Liver (tissue), 9 donors: ENCODE measurements around the gene SCAF11. TPM values are rescaled to one million over a fixed set of nuclear protein-coding genes. Genes with fewer than 3 reads are reported as not detected.
A peak's percentile ranks its signal among the peaks of the same experiment; 100 is the strongest.

Source experiments
- DNase-seq: peaks from one replicate; pipeline ENCODE4 v3.0.0-alpha.2; 2017; ENCODE audit warnings: low spot score
- H3K27ac ChIP-seq, 2 donors: one replicate each; pipeline ENCODE4 v1.7.0; 2013; ENCODE audit warnings: inconsistent platforms in 2 of 2, low read length in 2 of 2, control low read depth in 1 of 2, low read depth in 1 of 2, mild to moderate bottlenecking in 1 of 2
- H3K27me3 ChIP-seq, 4 donors: one replicate each; pipeline versions ENCODE4 v1.6.1 to v1.7.0; 2013; ENCODE audit warnings: low read length in 3 of 4, inconsistent platforms in 1 of 4, mild to moderate bottlenecking in 1 of 4, moderate library complexity in 1 of 4; ENCODE audit not compliant: control insufficient read depth in 4 of 4, insufficient read depth in 4 of 4
- H3K36me3 ChIP-seq, 4 donors: one replicate each; pipeline versions ENCODE4 v1.6.1 to v1.7.0; 2013; ENCODE audit warnings: low read length in 3 of 4, mild to moderate bottlenecking in 3 of 4, low read depth in 1 of 4, moderate library complexity in 1 of 4; ENCODE audit not compliant: control insufficient read depth in 4 of 4, insufficient read depth in 3 of 4
- H3K4me1 ChIP-seq, 4 donors: one replicate each; pipeline versions ENCODE4 v1.6.1 to v1.7.0; 2013; ENCODE audit warnings: low read length in 3 of 4, mild to moderate bottlenecking in 3 of 4, moderate library complexity in 1 of 4; ENCODE audit not compliant: control insufficient read depth in 4 of 4, insufficient read depth in 4 of 4
- H3K4me3 ChIP-seq, 3 donors: one replicate each; pipeline versions ENCODE4 v1.6.1 to v1.7.0; 2013; ENCODE audit warnings: low read length in 3 of 3, control low read depth in 1 of 3, low read depth in 1 of 3, mild to moderate bottlenecking in 1 of 3
- H3K9ac ChIP-seq, 2 donors: one replicate each; pipeline ENCODE4 v1.7.0; 2013; ENCODE audit warnings: low read length in 2 of 2, mild to moderate bottlenecking in 2 of 2, moderate library complexity in 2 of 2, control low read depth in 1 of 2, low read depth in 1 of 2
- H3K9me3 ChIP-seq, 4 donors: one replicate each; pipeline versions ENCODE4 v1.6.1 to v1.7.0; 2013; ENCODE audit warnings: low read length in 3 of 4; ENCODE audit not compliant: control insufficient read depth in 4 of 4
- ATF3 ChIP-seq: IDR thresholded peaks from 2 replicates; pipeline ENCODE4 v1.6.1; 2016; ENCODE audit warnings: antibody characterized with exemption
- CTCF ChIP-seq: fragments of 150-350 bp; IDR thresholded peaks from 2 replicates; pipeline ENCODE4 v1.5.1; 2017; ENCODE audit warnings: improper control_type of control experiment, low read depth, low read length; ENCODE audit not compliant: missing input control
- EGR1 ChIP-seq, 2 donors: IDR thresholded peaks; 2 replicates each; pipeline ENCODE4 v1.6.1; 2016 to 2018; ENCODE audit warnings: antibody characterized with exemption in 2 of 2, low read depth in 2 of 2
- FOXA1 ChIP-seq: IDR thresholded peaks from 2 replicates; pipeline ENCODE4 v1.6.1; 2016; ENCODE audit warnings: antibody characterized with exemption
- FOXA2 ChIP-seq: IDR thresholded peaks from 2 replicates; pipeline ENCODE4 v1.6.1; 2016; ENCODE audit warnings: antibody characterized with exemption
- GABPA ChIP-seq, 2 donors: IDR thresholded peaks in 1 of 2; conservative IDR thresholded peaks in 1 of 2; 2 replicates each; pipeline ENCODE4 v1.6.1; 2016; ENCODE audit warnings: antibody characterized with exemption in 2 of 2, mild to moderate bottlenecking in 1 of 2, moderate library complexity in 1 of 2
- HNF4A ChIP-seq, 2 donors: conservative IDR thresholded peaks; 2 replicates each; pipeline ENCODE4 v1.6.1; 2016; ENCODE audit warnings: antibody characterized with exemption in 2 of 2, mild to moderate bottlenecking in 2 of 2
- HNF4G ChIP-seq: IDR thresholded peaks from 2 replicates; pipeline ENCODE4 v1.6.1; 2016; ENCODE audit warnings: antibody characterized with exemption
- JUND ChIP-seq, 2 donors: IDR thresholded peaks; 2 replicates each; pipeline ENCODE4 v1.6.1; 2016; ENCODE audit warnings: antibody characterized with exemption in 2 of 2
- NR2F2 ChIP-seq: IDR thresholded peaks from 2 replicates; pipeline ENCODE4 v1.6.1; 2016; ENCODE audit warnings: antibody characterized with exemption
- RAD21 ChIP-seq, 2 donors: IDR thresholded peaks; 2 replicates each; pipeline ENCODE4 v1.6.1; 2016; ENCODE audit warnings: antibody characterized with exemption in 2 of 2, mild to moderate bottlenecking in 2 of 2
- REST ChIP-seq: IDR thresholded peaks from 2 replicates; pipeline ENCODE4 v1.6.1; 2016; ENCODE audit warnings: antibody characterized with exemption, mild to moderate bottlenecking
- RXRA ChIP-seq, 2 donors: IDR thresholded peaks; 2 replicates each; pipeline ENCODE4 v1.6.1; 2017 to 2018; ENCODE audit warnings: antibody characterized with exemption in 2 of 2, mild to moderate bottlenecking in 1 of 2
- SP1 ChIP-seq: IDR thresholded peaks from 2 replicates; pipeline ENCODE4 v1.6.1; 2018; ENCODE audit warnings: antibody characterized with exemption, mild to moderate bottlenecking
- TAF1 ChIP-seq: conservative IDR thresholded peaks from 2 replicates; pipeline ENCODE4 v1.6.1; 2016; ENCODE audit warnings: antibody characterized with exemption, mild to moderate bottlenecking
- YY1 ChIP-seq: IDR thresholded peaks from 2 replicates; pipeline ENCODE4 v1.6.1; 2016; ENCODE audit warnings: antibody characterized with exemption, mild to moderate bottlenecking
- WGBS: extraction: QIAGEN DNeasy Blood & Tissue Kit; methylation state at CpG from one replicate; pipeline ENCODE4 v1.1.7; 2013; 5-methylcytosine and 5-hydroxymethylcytosine counted together
- polyA plus RNA-seq, 2 donors: library from polyadenylated mRNA; stranded (reverse) in 1 of 2; unstranded in 1 of 2; fragments of 200-250 nt in 1 of 2; fragments of >200 nt in 1 of 2; fragmentation: Nextera tagmentation in 1 of 2; extraction: Ambion mirVana in 1 of 2; gene quantifications; one replicate each; pipeline versions ENCODE4 v1.2.1 to v1.2.3, GENCODE V29; 2013 to 2015
- total RNA-seq, 2 donors: library from RNA; depleted of rRNA; stranded (reverse); fragments of >200 nt; gene quantifications; one replicate each; pipeline ENCODE4 v1.2.3, GENCODE V29; 2014
- donor health status: healthy.
- donor health status: healthy.
- donor health status: healthy.
- donor health status: healthy.
- donor health status: healthy.

Gene SCAF11
- total and polyA plus RNA-seq, 4 donors, result 15.6 to 80.0 (median 43.9) TPM

- TF ChIP-seq ATF3 (no peak), HNF4A (conservative IDR thresholded peaks at IDR 0.05) (no peak), GABPA (IDR thresholded peaks at IDR 0.05 in 1 of 2, conservative IDR thresholded peaks at IDR 0.05 in 1 of 2) (no peak), JUND (IDR thresholded peaks at IDR 0.05) (no peak), FOXA2 (no peak), EGR1 (IDR thresholded peaks at IDR 0.05; ENCODE audit: low read depth in 2 of 2) (no peak), RAD21 (IDR thresholded peaks at IDR 0.05) (no peak), REST (no peak), SP1 (no peak), RXRA (IDR thresholded peaks at IDR 0.05) (no peak)
- DNase-seq, result no peak
Measured at GRCh38 chr12:46005823-46006222, 15.4 kb upstream of the SCAF11 start.

GRCh38 chr12:46005151-46005797 is 14.9 kb upstream of the SCAF11 start:
- Histone ChIP-seq H3K4me3 (no peak overlapping the region), H3K9me3 (no peaks in the 10 kb centered on the region), H3K4me1 (peaks cover 0 to 2% (median 0%) of the 10 kb centered on the region in 4 donors), H3K27ac (no peak overlapping the region), H3K36me3 (no peaks in the 10 kb centered on the region), H3K27me3 (no peaks in the 10 kb centered on the region), H3K9ac (no peak overlapping the region)
- 75% methylated on average over 2 of the region's 2 CpGs for WGBS
- no peak for DNase-seq
- peak; percentile 45 to 61 for TF ChIP-seq RAD21 (IDR thresholded peaks at IDR 0.05)
- TF ChIP-seq FOXA2, result no peak

More at GRCh38 chr12:46005823-46006222, 15.4 kb upstream of the SCAF11 start:
- H3K9me3 ChIP-seq, result no peaks in the 10 kb centered on the region
- no peak overlapping the region for H3K4me3 ChIP-seq
- H3K27me3 ChIP-seq, result no peaks in the 10 kb centered on the region
- H3K9ac ChIP-seq, result no peak overlapping the region
- H3K27ac ChIP-seq, result no peak overlapping the region
- H3K4me1 ChIP-seq, result peaks cover 0 to 2% (median 0%) of the 10 kb centered on the region in 4 donors
- 87% methylated on average over 3 of the region's 3 CpGs for WGBS
- H3K36me3 ChIP-seq, result no peaks in the 10 kb centered on the region

GRCh38 chr12:46004715-46005114 is 14.3 kb upstream of the SCAF11 start:
- Histone ChIP-seq H3K4me1 (peaks cover 0 to 2% (median 0%) of the 10 kb centered on the region in 4 donors), H3K27me3 (no peaks in the 10 kb centered on the region), H3K4me3 (no peak overlapping the region), H3K9ac (no peak overlapping the region), H3K27ac (no peak overlapping the region), H3K36me3 (no peaks in the 10 kb centered on the region), H3K9me3 (no peaks in the 10 kb centered on the region)
- no peak for DNase-seq
- 75% methylated on average over 4 of the region's 4 CpGs for WGBS
- no peak for TF ChIP-seq YY1
- no peak for TF ChIP-seq FOXA1
- no peak for TF ChIP-seq RXRA (IDR thresholded peaks at IDR 0.05)
- no peak for TF ChIP-seq JUND (IDR thresholded peaks at IDR 0.05)
- no peak for TF ChIP-seq EGR1 (IDR thresholded peaks at IDR 0.05; ENCODE audit: low read depth in 2 of 2)
- no peak for TF ChIP-seq REST
- no peak for TF ChIP-seq HNF4A (conservative IDR thresholded peaks at IDR 0.05)
- no peak for TF ChIP-seq HNF4G
- TF ChIP-seq FOXA2, result no peak
- TF ChIP-seq GABPA (IDR thresholded peaks at IDR 0.05 in 1 of 2, conservative IDR thresholded peaks at IDR 0.05 in 1 of 2), result no peak
- TF ChIP-seq TAF1, result no peak
- TF ChIP-seq CTCF, result no peak
- TF ChIP-seq NR2F2, result no peak
- no peak for TF ChIP-seq ATF3
- TF ChIP-seq SP1, result no peak
- TF ChIP-seq RAD21 (IDR thresholded peaks at IDR 0.05), result no peak
